ENCODE data around the gene PAXX. TPM values are rescaled to one million over a fixed set of nuclear protein-coding genes. Genes with fewer than 3 reads are reported as not detected.

PAXX gene
- total RNA-seq, 1 donor = 18.3 TPM

DNA sequence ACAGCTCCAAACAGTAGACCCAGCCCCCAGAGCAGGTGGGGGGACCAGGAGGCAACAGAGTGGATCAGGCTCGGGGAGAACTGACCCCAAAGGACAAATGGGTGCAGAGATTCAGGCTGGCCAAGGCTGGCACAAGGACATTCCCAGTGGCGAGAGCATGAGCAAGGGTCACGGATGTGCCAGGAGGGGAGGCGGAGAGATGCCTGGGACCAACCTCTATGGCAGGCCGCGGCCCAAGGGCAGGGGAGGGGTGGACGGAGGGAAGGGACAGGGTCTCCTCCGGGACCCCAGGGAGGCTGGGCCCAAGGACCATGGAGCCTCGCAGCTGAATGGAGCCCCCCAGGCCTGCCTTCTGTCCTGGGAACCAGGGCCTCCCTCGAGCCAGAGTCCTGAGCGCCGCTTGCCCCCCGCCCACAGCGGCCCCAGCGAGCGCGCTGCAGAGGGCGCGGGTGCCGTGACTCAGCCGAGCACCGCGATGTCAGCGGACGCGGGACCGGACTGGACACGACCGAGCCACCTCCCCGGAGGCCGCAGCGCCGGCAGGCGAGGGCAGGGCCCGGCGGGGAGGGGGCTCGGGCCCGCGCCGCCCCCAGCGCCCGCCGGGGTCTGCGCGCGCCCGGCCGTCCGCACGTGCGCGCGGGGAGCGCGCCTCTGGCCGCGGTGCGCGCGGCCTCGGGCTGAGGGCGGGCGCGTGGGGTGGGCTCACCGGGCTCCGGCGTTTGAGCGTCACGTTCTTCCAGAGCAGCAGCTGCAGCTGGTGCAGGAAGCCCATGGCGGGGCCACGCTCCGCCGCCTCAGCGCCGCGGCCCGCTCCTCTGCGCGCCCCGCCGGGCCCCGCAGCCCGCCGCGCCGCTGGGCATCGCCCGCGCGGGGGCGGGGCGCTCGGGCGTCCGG, 35.4 kb downstream of the PAXX start, which contains the start of gene ABCA2:
TSS of gene ABCA2 (minus strand) at position 869 of the 894 bp plus-strand sequence. CDS start at position 772, 97 bp downstream.
- no peak for DNase-seq (ENCODE audit: low read depth)
- H3K4me3 ChIP-seq (ENCODE audit: low read depth, low read length) = peak within 1 kb of the TSS; percentile 68
- TF ChIP-seq, protein P1, sequence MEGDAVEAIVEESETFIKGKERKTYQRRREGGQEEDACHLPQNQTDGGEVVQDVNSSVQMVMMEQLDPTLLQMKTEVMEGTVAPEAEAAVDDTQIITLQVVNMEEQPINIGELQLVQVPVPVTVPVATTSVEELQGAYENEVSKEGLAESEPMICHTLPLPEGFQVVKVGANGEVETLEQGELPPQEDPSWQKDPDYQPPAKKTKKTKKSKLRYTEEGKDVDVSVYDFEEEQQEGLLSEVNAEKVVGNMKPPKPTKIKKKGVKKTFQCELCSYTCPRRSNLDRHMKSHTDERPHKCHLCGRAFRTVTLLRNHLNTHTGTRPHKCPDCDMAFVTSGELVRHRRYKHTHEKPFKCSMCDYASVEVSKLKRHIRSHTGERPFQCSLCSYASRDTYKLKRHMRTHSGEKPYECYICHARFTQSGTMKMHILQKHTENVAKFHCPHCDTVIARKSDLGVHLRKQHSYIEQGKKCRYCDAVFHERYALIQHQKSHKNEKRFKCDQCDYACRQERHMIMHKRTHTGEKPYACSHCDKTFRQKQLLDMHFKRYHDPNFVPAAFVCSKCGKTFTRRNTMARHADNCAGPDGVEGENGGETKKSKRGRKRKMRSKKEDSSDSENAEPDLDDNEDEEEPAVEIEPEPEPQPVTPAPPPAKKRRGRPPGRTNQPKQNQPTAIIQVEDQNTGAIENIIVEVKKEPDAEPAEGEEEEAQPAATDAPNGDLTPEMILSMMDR (IDR thresholded peaks at IDR 0.05; ENCODE audit: insufficient read depth, low read length) = no peak

DNA sequence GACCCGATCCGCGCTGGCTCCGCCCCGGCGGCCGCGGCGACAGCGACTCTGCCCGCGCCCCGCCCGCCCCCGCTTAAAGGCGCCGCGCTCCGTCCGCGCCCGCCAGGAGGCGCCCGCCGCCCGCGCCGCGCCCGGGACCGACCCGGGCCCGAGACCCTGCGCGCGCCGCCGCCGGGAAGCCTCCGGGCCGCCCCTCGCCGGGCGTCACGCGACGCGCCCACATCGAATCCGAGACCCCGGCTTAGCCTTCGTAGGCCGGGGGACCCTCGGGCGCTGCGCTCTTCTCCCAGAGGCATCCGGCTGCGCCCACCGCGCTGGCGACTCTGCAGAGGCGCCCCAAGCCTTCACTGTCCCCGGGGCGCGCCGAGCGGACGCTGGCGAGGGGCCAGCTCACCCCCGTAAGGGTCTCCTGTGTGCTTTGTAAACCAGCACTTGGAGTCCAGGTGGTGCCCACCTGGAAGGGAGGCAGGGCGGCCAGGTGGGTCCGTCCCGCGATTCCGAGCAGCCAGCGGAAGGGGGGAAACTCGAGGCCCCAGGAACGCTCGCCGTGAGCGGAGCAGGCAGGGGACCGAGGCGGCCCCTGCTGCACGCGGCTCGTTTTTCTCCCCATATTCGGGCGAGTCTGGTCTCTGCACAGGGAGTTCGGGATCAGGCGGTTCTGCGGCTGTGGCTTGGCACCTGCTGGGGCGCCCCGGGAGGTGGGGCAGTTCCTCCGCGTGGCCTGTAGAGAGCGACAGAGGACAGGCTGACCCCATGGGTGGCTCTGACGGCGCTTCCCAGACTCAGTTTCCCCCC, 36.2 kb downstream of the PAXX start:
- peak; percentile 23 for DNase-seq (ENCODE audit: low read depth)
- H3K4me3 ChIP-seq (ENCODE audit: low read depth, low read length) = peak overlapping the region; percentile 68
- TF ChIP-seq, protein P1 (IDR thresholded peaks at IDR 0.05; ENCODE audit: insufficient read depth, low read length) = peak; percentile 55

DNA sequence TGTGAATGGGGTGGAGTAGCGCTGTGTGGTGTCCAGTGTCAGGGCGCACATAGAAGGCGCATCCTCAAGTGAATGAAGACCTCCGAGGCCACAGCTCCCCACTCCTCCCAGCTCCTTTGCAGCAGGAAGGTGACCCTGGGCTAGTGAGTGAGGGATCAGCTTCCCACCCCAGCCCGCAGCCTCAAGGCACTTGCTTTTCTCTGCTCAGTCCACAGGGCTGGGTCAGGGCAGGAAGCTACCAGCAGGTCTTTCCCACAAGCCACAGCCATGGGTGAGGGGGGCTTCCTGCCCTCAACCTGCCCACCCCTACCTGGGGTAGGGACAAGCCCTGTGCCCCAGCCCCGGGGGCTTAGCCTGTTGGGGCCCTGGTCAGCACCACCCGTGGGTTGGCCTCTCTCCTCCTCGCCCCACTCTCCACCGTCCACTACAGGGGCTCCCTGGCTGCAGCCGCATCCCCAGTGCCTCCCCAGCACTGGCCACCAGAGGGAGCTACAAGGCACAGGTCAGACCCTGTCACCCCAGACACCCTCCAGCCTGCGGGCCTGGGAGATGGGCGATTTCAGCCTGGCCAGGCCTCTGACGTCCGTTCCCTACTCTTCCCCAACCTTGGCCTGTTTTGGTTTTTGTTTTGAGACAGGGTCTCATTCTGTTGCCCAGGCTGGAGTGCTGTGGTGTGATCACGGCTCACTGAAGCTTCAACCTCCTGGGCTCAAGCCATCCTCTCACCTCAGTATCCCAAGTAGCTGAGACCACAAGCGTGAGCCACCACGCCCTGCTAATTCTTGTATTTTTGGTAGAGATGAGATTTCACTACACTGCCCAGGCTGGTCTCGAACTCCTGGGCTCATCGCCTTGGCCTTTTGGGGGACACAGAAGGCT, 37.1 kb downstream of the PAXX start:
- TF ChIP-seq, protein P1 (IDR thresholded peaks at IDR 0.05; ENCODE audit: insufficient read depth, low read length) = peak; percentile 94
- no peak overlapping the region for H3K4me3 ChIP-seq (ENCODE audit: low read depth, low read length)
- DNase-seq (ENCODE audit: low read depth) = peak; percentile 59

DNA sequence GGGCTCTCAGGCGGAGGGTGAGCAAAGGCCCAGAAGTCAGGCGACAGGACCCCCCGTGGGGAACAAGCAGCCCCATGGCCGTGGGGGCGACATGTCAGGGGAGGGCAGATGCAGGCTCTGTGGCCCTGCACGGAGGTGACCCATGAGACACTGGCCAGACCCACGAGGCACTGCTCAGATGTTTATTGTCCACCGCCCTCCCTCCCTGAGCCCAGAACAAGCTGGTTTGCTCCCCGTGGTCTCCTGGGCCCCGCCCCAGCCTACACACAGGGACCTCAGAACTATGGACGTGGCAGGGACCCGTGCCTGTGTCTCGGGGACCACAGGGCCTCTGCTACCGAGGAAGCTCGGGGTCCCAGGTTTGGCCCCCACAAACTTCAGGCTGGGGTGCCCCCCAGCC, 37.8 kb downstream of the PAXX start:
- DNase-seq (ENCODE audit: low read depth) = no peak
- H3K4me3 ChIP-seq (ENCODE audit: low read depth, low read length) = no peak overlapping the region
- TF ChIP-seq, protein P1 (IDR thresholded peaks at IDR 0.05; ENCODE audit: insufficient read depth, low read length) = no peak

DNA sequence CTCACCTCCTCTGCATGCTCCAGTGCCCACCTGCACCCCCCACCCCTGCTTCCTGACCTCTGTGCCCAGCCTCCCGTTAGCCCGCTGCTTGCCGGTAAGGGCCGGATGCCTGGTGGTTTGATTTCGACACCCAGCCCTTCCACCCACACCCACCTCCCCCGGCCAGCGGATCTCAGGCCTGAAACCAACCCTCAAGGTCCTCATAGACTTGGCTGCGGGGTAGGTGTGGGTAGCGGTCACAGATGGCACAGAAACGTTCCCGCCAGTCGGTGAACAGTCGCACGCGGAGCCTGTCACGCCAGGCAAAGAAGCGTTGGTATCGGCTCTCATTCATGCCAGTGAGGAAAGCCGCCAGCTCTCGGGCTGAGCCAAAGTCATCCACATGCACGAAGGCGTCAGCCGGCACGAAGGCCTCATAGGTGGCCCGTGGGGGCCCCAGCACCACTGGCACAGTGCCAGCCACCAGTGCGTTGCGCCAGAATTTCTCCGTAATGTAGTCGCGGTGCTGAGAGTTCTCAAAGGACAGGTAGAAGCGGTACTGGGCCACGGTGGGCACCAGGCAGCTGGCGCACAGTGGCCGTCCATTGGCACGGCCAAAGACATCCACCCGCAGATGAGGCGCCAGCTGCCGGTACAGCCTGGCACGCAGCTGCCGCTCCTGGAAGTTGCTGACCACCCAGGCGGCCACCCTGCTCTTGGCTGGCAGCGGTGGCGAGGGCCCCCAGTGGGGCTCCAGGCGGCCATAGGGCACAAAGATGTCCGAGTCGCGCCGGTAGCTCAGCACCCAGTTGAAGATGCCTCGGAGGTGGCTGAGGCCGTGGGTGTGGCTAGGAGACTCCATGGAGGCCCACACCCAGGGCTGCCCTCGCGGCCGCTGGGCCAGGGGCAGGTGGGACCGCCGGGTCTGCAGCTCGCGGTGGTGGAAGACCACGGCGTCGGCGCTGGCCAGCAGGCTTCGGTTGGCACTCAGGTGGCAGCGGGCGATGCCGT, 38.6 kb downstream of the PAXX start:
- TF ChIP-seq, protein P1 (IDR thresholded peaks at IDR 0.05; ENCODE audit: insufficient read depth, low read length) = no peak
- DNase-seq (ENCODE audit: low read depth) = no peak
- no peak overlapping the region for H3K4me3 ChIP-seq (ENCODE audit: low read depth, low read length)
